ENCODE data around the gene TLR1.
"Not testable (repeated sequence)": the region's sequence is repeated elsewhere in the genome, so short reads cannot be mapped to it uniquely, and the experiment has no call there.

TLR1 gene

GRCh38 chr4:38807462-38807861, 2.9 kb upstream of the TLR1 start:
- not testable (repeated sequence) for DNase-seq (ENCODE audit: low read depth in 2 of 2, low spot score in 1 of 2)

GRCh38 chr4:38806251-38806650, 1.7 kb upstream of the TLR1 start:
- not testable (repeated sequence) for DNase-seq (ENCODE audit: low read depth in 2 of 2, low spot score in 1 of 2)

GRCh38 chr4:38805530-38806145, 1.0 kb upstream of the TLR1 start:
- no peak for DNase-seq (ENCODE audit: low read depth in 2 of 2, low spot score in 1 of 2)

- no peak for DNase-seq (ENCODE audit: low read depth in 2 of 2, low spot score in 1 of 2)
Measured at GRCh38 chr4:38803833-38804653, 548 bp downstream of the TLR1 start.

GRCh38 chr4:38802561-38803355, 1.8 kb downstream of the TLR1 start:
- DNase-seq (ENCODE audit: low read depth in 2 of 2, low spot score in 1 of 2) = no peak

- DNase-seq (ENCODE audit: low read depth in 2 of 2, low spot score in 1 of 2) = no peak
Measured at GRCh38 chr4:38800961-38801450, 3.6 kb downstream of the TLR1 start.

GRCh38 chr4:38800366-38800765, 4.2 kb downstream of the TLR1 start:
- DNase-seq (ENCODE audit: low read depth in 2 of 2, low spot score in 1 of 2) = no peak

- DNase-seq (ENCODE audit: low read depth in 2 of 2, low spot score in 1 of 2) = no peak
Measured at GRCh38 chr4:38795087-38795486, 9.5 kb downstream of the TLR1 start.

GRCh38 chr4:38794051-38794450, 10.5 kb downstream of the TLR1 start:
- no peak for DNase-seq (ENCODE audit: low read depth in 2 of 2, low spot score in 1 of 2)

- no peak for DNase-seq (ENCODE audit: low read depth in 2 of 2, low spot score in 1 of 2)
Measured at GRCh38 chr4:38791010-38791409, 13.6 kb downstream of the TLR1 start.

GRCh38 chr4:38788317-38788716, 16.3 kb downstream of the TLR1 start:
- no peak for DNase-seq (ENCODE audit: low read depth in 2 of 2, low spot score in 1 of 2)

GRCh38 chr4:38787693-38788092, 16.9 kb downstream of the TLR1 start:
- DNase-seq (ENCODE audit: low read depth in 2 of 2, low spot score in 1 of 2) = no peak

GRCh38 chr4:38785901-38786402, 18.6 kb downstream of the TLR1 start:
- no peak for DNase-seq (ENCODE audit: low read depth in 2 of 2, low spot score in 1 of 2)

- no peak for DNase-seq (ENCODE audit: low read depth in 2 of 2, low spot score in 1 of 2)
Measured at GRCh38 chr4:38785041-38785790, 19.4 kb downstream of the TLR1 start.

- DNase-seq (ENCODE audit: low read depth in 2 of 2, low spot score in 1 of 2) = no peak
Measured at GRCh38 chr4:38784141-38784540, 20.4 kb downstream of the TLR1 start.

GRCh38 chr4:38783109-38783460, 21.5 kb downstream of the TLR1 start:
- DNase-seq (ENCODE audit: low read depth in 2 of 2, low spot score in 1 of 2) = no peak

- DNase-seq (ENCODE audit: low read depth in 2 of 2, low spot score in 1 of 2) = no peak
Measured at GRCh38 chr4:38782452-38783108, 22.0 kb downstream of the TLR1 start, which contains the start of gene TLR10. TLR10 (minus strand) TSS chr4:38782990; CDS start chr4:38775590, 7,400 bp downstream.

GRCh38 chr4:38781854-38782261, 22.7 kb downstream of the TLR1 start:
- DNase-seq (ENCODE audit: low read depth in 2 of 2, low spot score in 1 of 2) = no peak

GRCh38 chr4:38780833-38781484, 23.6 kb downstream of the TLR1 start:
- DNase-seq (ENCODE audit: low read depth in 2 of 2, low spot score in 1 of 2) = no peak

GRCh38 chr4:38779790-38780189, 24.8 kb downstream of the TLR1 start:
- DNase-seq (ENCODE audit: low read depth in 2 of 2, low spot score in 1 of 2) = no peak
